Subcutaneous adipose tissue (tissue), 4 donors: ENCODE results near the gene OR5C1. TPM values are rescaled to one million over a fixed set of nuclear protein-coding genes. Genes with fewer than 3 reads are reported as not detected.

Source experiments
- CTCF ChIP-seq: fragments of 450-650 bp; IDR thresholded peaks from one replicate; pipeline ENCODE4 v1.5.1; 2016; ENCODE audit warnings: low read depth, mild to moderate bottlenecking, control low read depth, antibody characterized with exemption, moderate library complexity
- total RNA-seq, 4 donors: library from RNA; depleted of rRNA; stranded (reverse); fragments of >200 nt; gene quantifications; one replicate each; pipeline ENCODE4 v1.1.0, GENCODE V29; 2016

OR5C1 gene
- not detected for total RNA-seq

GRCh38 chr9:122788831-122789230 lies at the start of gene OR5C1:
Gene OR5C1 (plus strand): TSS chr9:122788933. CDS start chr9:122788933, 0 bp downstream.
- TF ChIP-seq CTCF: no peak

GRCh38 chr9:122742003-122742402 lies 46.7 kb upstream of the OR5C1 start, which contains the start of gene OR1L6:
Gene OR1L6 (plus strand): TSS chr9:122742303. CDS start chr9:122749848, 7,545 bp downstream.
- TF ChIP-seq CTCF: no peak

GRCh38 chr9:122754825-122755224 lies 33.9 kb upstream of the OR5C1 start:
- no peak for TF ChIP-seq CTCF

- TF ChIP-seq CTCF: no peak
These were observed 20.9 kb upstream of the OR5C1 start for GRCh38 chr9:122767817-122768216.

- no peak for TF ChIP-seq CTCF
These were observed 11.7 kb upstream of the OR5C1 start for GRCh38 chr9:122777052-122777451.

- TF ChIP-seq CTCF: no peak
These were observed 10.7 kb upstream of the OR5C1 start for GRCh38 chr9:122777935-122778627.

- TF ChIP-seq CTCF: no peak
These were observed 9.6 kb upstream of the OR5C1 start for GRCh38 chr9:122779181-122779580.
